Measurements from ENCODE around the gene TMEM132E.

GRCh38 chr17:34566201-34566600, 13.2 kb upstream of the TMEM132E start:
- TF ChIP-seq CTCF (conservative IDR thresholded peaks at IDR 0.05; ENCODE audit: low read depth in 2 of 2) (no peak), CREB1 (CRISPR knock-in tag; IDR thresholded peaks at IDR 0.05; ENCODE audit: low read depth) (no peak), ZNF114 (CRISPR knock-in tag; IDR thresholded peaks at IDR 0.05) (no peak)
